ENCODE measurements around the gene STRBP. TPM values are rescaled to one million over a fixed set of nuclear protein-coding genes. Genes with fewer than 3 reads are reported as not detected.

STRBP gene
- total and polyA plus RNA-seq, 2 of the 8 experiments (the other 6 are each of a cell fraction or from before 2014, with no cell fraction given) = 29.7 to 105 TPM

DNA sequence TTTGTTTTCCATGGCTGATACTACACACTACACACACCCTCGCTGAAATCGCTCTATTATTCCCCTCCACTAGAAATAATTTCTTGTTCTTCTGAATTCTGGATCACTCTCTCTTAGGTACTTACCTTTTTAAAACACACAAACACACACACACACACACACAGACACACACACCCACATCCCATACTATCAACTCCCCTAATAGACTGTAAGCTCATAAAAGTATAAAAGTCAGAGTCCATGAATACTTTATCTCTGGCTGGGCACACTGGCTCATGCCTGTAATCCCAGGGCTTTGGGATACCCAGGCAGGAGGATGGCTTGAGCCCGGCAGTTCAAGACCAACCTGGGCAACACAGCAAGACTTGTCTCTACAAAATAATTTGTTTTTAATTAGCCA is 11.1 kb downstream of the STRBP start (continued):
- TF ChIP-seq, protein P1, sequence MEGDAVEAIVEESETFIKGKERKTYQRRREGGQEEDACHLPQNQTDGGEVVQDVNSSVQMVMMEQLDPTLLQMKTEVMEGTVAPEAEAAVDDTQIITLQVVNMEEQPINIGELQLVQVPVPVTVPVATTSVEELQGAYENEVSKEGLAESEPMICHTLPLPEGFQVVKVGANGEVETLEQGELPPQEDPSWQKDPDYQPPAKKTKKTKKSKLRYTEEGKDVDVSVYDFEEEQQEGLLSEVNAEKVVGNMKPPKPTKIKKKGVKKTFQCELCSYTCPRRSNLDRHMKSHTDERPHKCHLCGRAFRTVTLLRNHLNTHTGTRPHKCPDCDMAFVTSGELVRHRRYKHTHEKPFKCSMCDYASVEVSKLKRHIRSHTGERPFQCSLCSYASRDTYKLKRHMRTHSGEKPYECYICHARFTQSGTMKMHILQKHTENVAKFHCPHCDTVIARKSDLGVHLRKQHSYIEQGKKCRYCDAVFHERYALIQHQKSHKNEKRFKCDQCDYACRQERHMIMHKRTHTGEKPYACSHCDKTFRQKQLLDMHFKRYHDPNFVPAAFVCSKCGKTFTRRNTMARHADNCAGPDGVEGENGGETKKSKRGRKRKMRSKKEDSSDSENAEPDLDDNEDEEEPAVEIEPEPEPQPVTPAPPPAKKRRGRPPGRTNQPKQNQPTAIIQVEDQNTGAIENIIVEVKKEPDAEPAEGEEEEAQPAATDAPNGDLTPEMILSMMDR (IDR thresholded peaks at IDR 0.05; ENCODE audit: control extremely low read depth in 1 of 3, insufficient read depth in 1 of 3, low read depth in 1 of 3, low read length in 3 of 3) = no peak
- TF ChIP-seq TAF7 (optimal IDR thresholded peaks at IDR 0.05; ENCODE audit: borderline replicate concordance, low read depth, low read length) = no peak
- TF ChIP-seq SIX5 (IDR thresholded peaks at IDR 0.05; ENCODE audit: low read depth, low read length) = no peak
- TF ChIP-seq SP2 (IDR thresholded peaks at IDR 0.05; ENCODE audit: low read length) = no peak
- TF ChIP-seq, protein P2, sequence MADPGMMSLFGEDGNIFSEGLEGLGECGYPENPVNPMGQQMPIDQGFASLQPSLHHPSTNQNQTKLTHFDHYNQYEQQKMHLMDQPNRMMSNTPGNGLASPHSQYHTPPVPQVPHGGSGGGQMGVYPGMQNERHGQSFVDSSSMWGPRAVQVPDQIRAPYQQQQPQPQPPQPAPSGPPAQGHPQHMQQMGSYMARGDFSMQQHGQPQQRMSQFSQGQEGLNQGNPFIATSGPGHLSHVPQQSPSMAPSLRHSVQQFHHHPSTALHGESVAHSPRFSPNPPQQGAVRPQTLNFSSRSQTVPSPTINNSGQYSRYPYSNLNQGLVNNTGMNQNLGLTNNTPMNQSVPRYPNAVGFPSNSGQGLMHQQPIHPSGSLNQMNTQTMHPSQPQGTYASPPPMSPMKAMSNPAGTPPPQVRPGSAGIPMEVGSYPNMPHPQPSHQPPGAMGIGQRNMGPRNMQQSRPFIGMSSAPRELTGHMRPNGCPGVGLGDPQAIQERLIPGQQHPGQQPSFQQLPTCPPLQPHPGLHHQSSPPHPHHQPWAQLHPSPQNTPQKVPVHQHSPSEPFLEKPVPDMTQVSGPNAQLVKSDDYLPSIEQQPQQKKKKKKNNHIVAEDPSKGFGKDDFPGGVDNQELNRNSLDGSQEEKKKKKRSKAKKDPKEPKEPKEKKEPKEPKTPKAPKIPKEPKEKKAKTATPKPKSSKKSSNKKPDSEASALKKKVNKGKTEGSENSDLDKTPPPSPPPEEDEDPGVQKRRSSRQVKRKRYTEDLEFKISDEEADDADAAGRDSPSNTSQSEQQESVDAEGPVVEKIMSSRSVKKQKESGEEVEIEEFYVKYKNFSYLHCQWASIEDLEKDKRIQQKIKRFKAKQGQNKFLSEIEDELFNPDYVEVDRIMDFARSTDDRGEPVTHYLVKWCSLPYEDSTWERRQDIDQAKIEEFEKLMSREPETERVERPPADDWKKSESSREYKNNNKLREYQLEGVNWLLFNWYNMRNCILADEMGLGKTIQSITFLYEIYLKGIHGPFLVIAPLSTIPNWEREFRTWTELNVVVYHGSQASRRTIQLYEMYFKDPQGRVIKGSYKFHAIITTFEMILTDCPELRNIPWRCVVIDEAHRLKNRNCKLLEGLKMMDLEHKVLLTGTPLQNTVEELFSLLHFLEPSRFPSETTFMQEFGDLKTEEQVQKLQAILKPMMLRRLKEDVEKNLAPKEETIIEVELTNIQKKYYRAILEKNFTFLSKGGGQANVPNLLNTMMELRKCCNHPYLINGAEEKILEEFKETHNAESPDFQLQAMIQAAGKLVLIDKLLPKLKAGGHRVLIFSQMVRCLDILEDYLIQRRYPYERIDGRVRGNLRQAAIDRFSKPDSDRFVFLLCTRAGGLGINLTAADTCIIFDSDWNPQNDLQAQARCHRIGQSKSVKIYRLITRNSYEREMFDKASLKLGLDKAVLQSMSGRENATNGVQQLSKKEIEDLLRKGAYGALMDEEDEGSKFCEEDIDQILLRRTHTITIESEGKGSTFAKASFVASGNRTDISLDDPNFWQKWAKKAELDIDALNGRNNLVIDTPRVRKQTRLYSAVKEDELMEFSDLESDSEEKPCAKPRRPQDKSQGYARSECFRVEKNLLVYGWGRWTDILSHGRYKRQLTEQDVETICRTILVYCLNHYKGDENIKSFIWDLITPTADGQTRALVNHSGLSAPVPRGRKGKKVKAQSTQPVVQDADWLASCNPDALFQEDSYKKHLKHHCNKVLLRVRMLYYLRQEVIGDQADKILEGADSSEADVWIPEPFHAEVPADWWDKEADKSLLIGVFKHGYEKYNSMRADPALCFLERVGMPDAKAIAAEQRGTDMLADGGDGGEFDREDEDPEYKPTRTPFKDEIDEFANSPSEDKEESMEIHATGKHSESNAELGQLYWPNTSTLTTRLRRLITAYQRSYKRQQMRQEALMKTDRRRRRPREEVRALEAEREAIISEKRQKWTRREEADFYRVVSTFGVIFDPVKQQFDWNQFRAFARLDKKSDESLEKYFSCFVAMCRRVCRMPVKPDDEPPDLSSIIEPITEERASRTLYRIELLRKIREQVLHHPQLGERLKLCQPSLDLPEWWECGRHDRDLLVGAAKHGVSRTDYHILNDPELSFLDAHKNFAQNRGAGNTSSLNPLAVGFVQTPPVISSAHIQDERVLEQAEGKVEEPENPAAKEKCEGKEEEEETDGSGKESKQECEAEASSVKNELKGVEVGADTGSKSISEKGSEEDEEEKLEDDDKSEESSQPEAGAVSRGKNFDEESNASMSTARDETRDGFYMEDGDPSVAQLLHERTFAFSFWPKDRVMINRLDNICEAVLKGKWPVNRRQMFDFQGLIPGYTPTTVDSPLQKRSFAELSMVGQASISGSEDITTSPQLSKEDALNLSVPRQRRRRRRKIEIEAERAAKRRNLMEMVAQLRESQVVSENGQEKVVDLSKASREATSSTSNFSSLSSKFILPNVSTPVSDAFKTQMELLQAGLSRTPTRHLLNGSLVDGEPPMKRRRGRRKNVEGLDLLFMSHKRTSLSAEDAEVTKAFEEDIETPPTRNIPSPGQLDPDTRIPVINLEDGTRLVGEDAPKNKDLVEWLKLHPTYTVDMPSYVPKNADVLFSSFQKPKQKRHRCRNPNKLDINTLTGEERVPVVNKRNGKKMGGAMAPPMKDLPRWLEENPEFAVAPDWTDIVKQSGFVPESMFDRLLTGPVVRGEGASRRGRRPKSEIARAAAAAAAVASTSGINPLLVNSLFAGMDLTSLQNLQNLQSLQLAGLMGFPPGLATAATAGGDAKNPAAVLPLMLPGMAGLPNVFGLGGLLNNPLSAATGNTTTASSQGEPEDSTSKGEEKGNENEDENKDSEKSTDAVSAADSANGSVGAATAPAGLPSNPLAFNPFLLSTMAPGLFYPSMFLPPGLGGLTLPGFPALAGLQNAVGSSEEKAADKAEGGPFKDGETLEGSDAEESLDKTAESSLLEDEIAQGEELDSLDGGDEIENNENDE (IDR thresholded peaks at IDR 0.05; ENCODE audit: insufficient replicate concordance, low read length) = no peak
- no peak for TF ChIP-seq CEBPB (IDR thresholded peaks at IDR 0.05; ENCODE audit: low read depth, low read length)
- TF ChIP-seq CREB1 (IDR thresholded peaks at IDR 0.05) = no peak
- TF ChIP-seq JUND (IDR thresholded peaks at IDR 0.05; ENCODE audit: low read length) = no peak

Data from H1 (cell line).